K562 (cell line): ENCODE measurements around the gene SLC7A4. TPM values are rescaled to one million over a fixed set of nuclear protein-coding genes. Genes with fewer than 3 reads are reported as not detected.
A peak's percentile ranks its signal among the peaks of the same experiment; 100 is the strongest.

Experiments used
- ARID3B ChIP-seq: fragments of 250-450 bp; sonication (Bioruptor Pico); IDR thresholded peaks from 2 replicates; pipeline ENCODE4 v1.4.0; 2020; ENCODE audit warnings: borderline replicate concordance
- ATF1 ChIP-seq, 2 experiments: fragments of 450-650 bp in 1 of 2; IDR thresholded peaks; 2 replicates each; pipeline ENCODE4 v1.6.1; 2016; ENCODE audit warnings: missing compliant biosample characterization in 1 of 2, missing genetic modification characterization in 1 of 2
- BCLAF1 ChIP-seq, 2 experiments: fragments of 450-650 bp in 1 of 2; IDR thresholded peaks; 2 replicates each; pipeline ENCODE4 v1.6.1; 2011 to 2017; ENCODE audit warnings: low read depth in 2 of 2, antibody characterized with exemption in 1 of 2, borderline replicate concordance in 1 of 2, low read length in 1 of 2, mild to moderate bottlenecking in 1 of 2, mixed read lengths in 1 of 2; ENCODE audit not compliant: control insufficient read depth in 1 of 2
- CCNT2 ChIP-seq: IDR thresholded peaks from 2 replicates; pipeline ENCODE4 v1.6.1; 2011; ENCODE audit warnings: borderline replicate concordance, low read depth, mild to moderate bottlenecking, moderate library complexity, mixed read lengths, low read length; ENCODE audit not compliant: insufficient read length; ENCODE audit errors: extremely low read depth
- DACH1 ChIP-seq: fragments of 450-650 bp; IDR thresholded peaks from 2 replicates; pipeline ENCODE4 v1.6.1; 2018; ENCODE audit not compliant: partially characterized antibody
- HLTF ChIP-seq: fragments of 450-650 bp; IDR thresholded peaks from 2 replicates; pipeline ENCODE4 v1.6.1; 2016
- HMGN3 ChIP-seq: IDR thresholded peaks from 2 replicates; pipeline ENCODE4 v1.6.1; 2011; ENCODE audit warnings: borderline replicate concordance, low read depth, mild to moderate bottlenecking, mixed read lengths, low read length; ENCODE audit not compliant: insufficient read length; ENCODE audit errors: extremely low read depth
- PBX2 ChIP-seq, 2 experiments: IDR thresholded peaks in 1 of 2; conservative IDR thresholded peaks in 1 of 2; 2 replicates each; pipeline ENCODE4 v1.6.1; 2016; ENCODE audit warnings: low read depth in 2 of 2, mild to moderate bottlenecking in 1 of 2, missing compliant biosample characterization in 1 of 2, missing genetic modification characterization in 1 of 2, moderate library complexity in 1 of 2
- PML ChIP-seq: IDR thresholded peaks from 2 replicates; pipeline ENCODE4 v1.6.1; 2012; ENCODE audit warnings: low read length, inconsistent platforms
- RBM39 ChIP-seq: fragments of 200-400 bp; formaldehyde crosslinking; optimal IDR thresholded peaks from 2 replicates; pipeline ENCODE3; 2018; ENCODE audit warnings: low read depth, low read length
- RFX5 ChIP-seq: IDR thresholded peaks from 2 replicates; pipeline ENCODE4 v1.6.1; 2011; ENCODE audit warnings: low read depth, mild to moderate bottlenecking, improper control_type of control experiment, low read length
- SP1 ChIP-seq: sonication (generic); formaldehyde crosslinking; IDR thresholded peaks from 2 replicates; pipeline ENCODE4 v1.8.1; 2022; ENCODE audit warnings: mild to moderate bottlenecking, missing genetic modification reagents
- TFAP4 ChIP-seq: sonication (generic); formaldehyde crosslinking; IDR thresholded peaks from 2 replicates; pipeline ENCODE4 v1.8.0; 2022; ENCODE audit warnings: missing genetic modification reagents, mild to moderate bottlenecking, moderate library complexity, borderline replicate concordance
- ZBTB33 ChIP-seq: sonication (generic); formaldehyde crosslinking; IDR thresholded peaks from 2 replicates; pipeline ENCODE4 v1.8.1; 2023; ENCODE audit warnings: mild to moderate bottlenecking, missing genetic modification reagents
- ZC3H11A ChIP-seq: IDR thresholded peaks from 2 replicates; pipeline ENCODE4 v1.6.1; 2012; ENCODE audit warnings: low read depth, low read length, improper control_type of control experiment
- ZNF785 ChIP-seq: fragments of 250-450 bp; sonication (Bioruptor Pico); IDR thresholded peaks from 2 replicates; pipeline ENCODE4 v1.4.0; 2020; ENCODE audit warnings: mild to moderate bottlenecking
- polyA plus RNA-seq, 8 experiments: library from polyadenylated mRNA; depleted of rRNA in 4 of 8; stranded (reverse) in 5 of 8; unstranded in 3 of 8; fragments of >200 nt; fragmentation: Nextera tagmentation in 2 of 8; fragmentation: Illumina TruSeq in 1 of 8; extraction: Ambion mirVana in 2 of 8; extraction: Trizol in 1 of 8; gene quantifications; 2 replicates each; pipeline versions ENCODE4 v1.2.1 to v1.2.3, GENCODE V29; 2011 to 2014; ENCODE audit warnings: inconsistent platforms in 1 of 8, missing spikeins in 1 of 8
- total RNA-seq, 7 experiments: library from RNA; depleted of rRNA in 6 of 7; stranded (reverse); fragments of >200 nt in 6 of 7; fragmentation: Illumina TruSeq in 2 of 7; extraction: Trizol in 2 of 7; gene quantifications; 2 replicates each; pipeline versions ENCODE4 v1.2.1 to v1.2.3, GENCODE V29; 2011 to 2021; ENCODE audit warnings: low replicate concordance in 1 of 7

SLC7A4 gene
- total and polyA plus RNA-seq, 9 of the 15 experiments (the other 6 are each of a cell fraction or from before 2014, with no cell fraction given) = not detected

GRCh38 chr22:21015466-21016006, 16.8 kb downstream of the SLC7A4 start (continued):
- TF ChIP-seq PBX2 (CRISPR knock-in tag; IDR thresholded peaks at IDR 0.05; ENCODE audit: low read depth) (no peak), PBX2 (tag; conservative IDR thresholded peaks at IDR 0.05; ENCODE audit: low read depth) (no peak), RBM39 (no peak), TFAP4 (CRISPR knock-in tag) (no peak), ATF1 (CRISPR knock-in tag; IDR thresholded peaks at IDR 0.05) (no peak), ATF1 (tag; IDR thresholded peaks at IDR 0.05) (no peak), ARID3B (CRISPR knock-in tag) (0 out of 2 replicates have a peak, but pooled peaks have one; percentile 88), PML (no peak), RFX5 (no peak), SP1 (CRISPR knock-in tag) (no peak), HMGN3 (no peak), BCLAF1 (IDR thresholded peaks at IDR 0.05; ENCODE audit: borderline replicate concordance in 1 of 2, control insufficient read depth in 1 of 2, low read depth in 2 of 2, low read length in 1 of 2) (no peak), ZBTB33 (CRISPR knock-in tag) (no peak), ZC3H11A (no peak), CCNT2 (no peak), HLTF (no peak), DACH1 (no peak), ZNF785 (0 out of 2 replicates have a peak, but pooled peaks have one; percentile 54)
